Mammary epithelial cell (primary cell): Measurements from ENCODE around the gene BTG2.

ENCODE experiments used
- CTCF ChIP-seq, 2 donors: IDR thresholded peaks in 1 of 2; conservative IDR thresholded peaks in 1 of 2; 2 replicates each; pipeline ENCODE4 v1.5.1; 2011 to 2012; ENCODE audit warnings: inconsistent platforms in 2 of 2, low read length in 2 of 2, mild to moderate bottlenecking in 2 of 2, control low read depth in 1 of 2, low read depth in 1 of 2; ENCODE audit not compliant: insufficient read depth in 1 of 2; ENCODE audit errors: extremely low read depth in 1 of 2
- EZH2 ChIP-seq: IDR thresholded peaks from 2 replicates; pipeline ENCODE4 v1.6.1; 2012; ENCODE audit warnings: low read length, inconsistent platforms, borderline replicate concordance

DNA sequence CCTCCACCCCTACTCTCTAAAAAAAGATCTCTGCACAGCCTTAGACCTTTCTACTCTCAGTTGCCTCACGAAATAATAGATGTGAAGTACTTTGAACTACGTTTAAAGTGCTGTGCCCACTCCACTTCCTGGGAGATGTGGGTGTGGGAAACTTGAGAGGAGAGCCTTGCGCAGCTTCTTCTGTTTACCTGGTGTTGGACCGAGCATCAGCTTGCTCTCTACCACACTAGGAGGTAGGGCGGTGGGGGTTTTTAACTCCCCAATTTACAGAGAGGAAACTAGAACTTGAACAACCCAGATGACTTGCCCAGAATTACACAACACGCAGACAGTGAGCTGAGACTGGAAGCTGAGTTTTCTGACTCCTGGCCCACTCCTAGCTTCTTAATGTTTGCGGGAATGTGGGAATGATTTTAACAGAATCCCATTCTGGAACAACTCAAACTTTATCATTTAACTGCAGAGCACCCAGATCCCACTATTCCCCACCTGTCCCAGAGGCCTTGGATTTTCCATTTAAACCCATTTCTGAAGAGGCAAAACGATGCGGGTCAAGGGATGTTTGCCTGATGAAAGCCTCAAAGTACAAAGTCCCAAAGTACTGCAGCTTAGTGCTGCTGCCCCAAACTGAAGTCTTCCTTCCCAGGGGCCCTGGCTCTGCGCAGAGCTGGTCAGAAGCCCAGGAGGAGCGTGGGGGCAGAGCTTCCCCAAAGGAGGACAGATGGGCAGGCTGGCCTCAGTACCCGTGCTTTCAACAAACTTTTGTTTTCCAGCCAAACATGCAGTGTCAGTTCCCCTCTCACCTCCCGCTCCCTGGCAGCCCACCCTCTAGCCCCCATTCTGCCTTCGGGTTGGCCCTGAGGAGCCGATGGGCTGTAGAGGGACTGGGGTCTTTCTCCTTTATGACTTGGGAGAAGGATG is 19.0 kb downstream of the BTG2 start:
- TF ChIP-seq CTCF (conservative IDR thresholded peaks at IDR 0.05 in 1 of 2, IDR thresholded peaks at IDR 0.05 in 1 of 2; ENCODE audit: extremely low read depth in 1 of 2, insufficient read depth in 1 of 2, low read depth in 1 of 2, low read length in 2 of 2) (no peak), EZH2 (no peak)
